ENCODE results near the gene PPARA.
"Not testable (repeated sequence)": the region's sequence is repeated elsewhere in the genome, so short reads cannot be mapped to it uniquely, and the experiment has no call there.

The PPARA gene

GRCh38 chr22:46193898-46194310 is 43.6 kb downstream of the PPARA start:
- Histone ChIP-seq H3K4me2 (ENCODE audit: low read length) (peak overlapping the region; percentile 67), H3K27me3 (ENCODE audit: low read depth, low read length) (no peaks in the 10 kb centered on the region), H3K9ac (ENCODE audit: low read length) (no peak overlapping the region), H3K4me3 (ENCODE audit: low read length) (peak overlapping the region; percentile 23), H3K27ac (ENCODE audit: low read length) (no peak overlapping the region), H3K36me3 (replicated peaks; ENCODE audit: low read depth, low read length) (peaks cover 1% of the 10 kb centered on the region), H3K4me1 (ENCODE audit: low read length) (peaks cover 12% of the 10 kb centered on the region), H4K20me1 (ENCODE audit: insufficient read depth, low read length) (no peaks in the 10 kb centered on the region), H2AFZ (ENCODE audit: low read depth, low read length) (no peak overlapping the region), H3K79me2 (ENCODE audit: low read length) (no peaks in the 10 kb centered on the region), H3K9me3 (ENCODE audit: insufficient read depth, low read length) (no peaks in the 10 kb centered on the region)
- TF ChIP-seq EZH2phosphoT487 (IDR thresholded peaks at IDR 0.05; ENCODE audit: low read depth) (no peak), CTCF (IDR thresholded peaks at IDR 0.05; ENCODE audit: low read depth, low read length) (no peak)

DNA sequence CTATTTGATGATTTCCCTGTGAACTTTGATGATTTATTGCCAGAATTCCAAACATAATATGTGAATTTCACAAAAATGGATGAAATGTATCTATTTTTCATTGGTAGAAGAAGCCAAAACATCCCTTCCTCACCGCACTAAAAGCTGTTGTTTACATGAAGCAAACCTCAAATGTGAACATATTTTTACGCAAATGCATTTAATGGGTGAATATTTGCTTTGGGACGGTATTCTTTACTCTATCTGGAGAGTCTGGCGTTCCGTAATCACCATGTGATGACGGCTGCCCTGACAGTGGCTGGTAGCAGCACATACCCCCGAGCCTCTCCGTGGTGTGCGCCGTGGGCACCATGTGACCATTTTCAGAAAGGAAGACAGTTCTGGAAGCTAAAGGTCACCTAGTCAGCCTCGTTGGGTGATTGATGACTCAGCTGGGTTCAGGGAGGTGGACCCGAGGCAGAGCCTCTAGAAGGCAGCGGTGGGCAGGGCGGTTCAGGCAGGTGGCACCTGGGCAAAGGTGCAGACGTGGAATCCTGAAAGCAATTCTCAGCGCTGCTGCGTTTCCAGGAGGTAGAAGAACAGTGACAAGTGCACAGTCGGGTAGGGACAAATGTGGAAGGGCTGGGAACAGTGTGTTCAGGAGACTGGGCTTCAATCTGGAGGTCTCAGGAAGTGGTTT is 45.3 kb downstream of the PPARA start:
- Histone ChIP-seq H3K4me2 (ENCODE audit: low read length) (no peak overlapping the region), H3K36me3 (replicated peaks; ENCODE audit: low read depth, low read length) (peaks cover 8% of the 10 kb centered on the region), H3K27me3 (ENCODE audit: low read depth, low read length) (no peaks in the 10 kb centered on the region), H3K9me3 (ENCODE audit: insufficient read depth, low read length) (no peaks in the 10 kb centered on the region), H4K20me1 (ENCODE audit: insufficient read depth, low read length) (no peaks in the 10 kb centered on the region), H3K9ac (ENCODE audit: low read length) (no peak overlapping the region), H2AFZ (ENCODE audit: low read depth, low read length) (no peak overlapping the region), H3K4me3 (ENCODE audit: low read length) (no peak overlapping the region), H3K79me2 (ENCODE audit: low read length) (no peaks in the 10 kb centered on the region), H3K4me1 (ENCODE audit: low read length) (peaks cover 12% of the 10 kb centered on the region), H3K27ac (ENCODE audit: low read length) (no peak overlapping the region)
- TF ChIP-seq EZH2phosphoT487 (IDR thresholded peaks at IDR 0.05; ENCODE audit: low read depth) (no peak), CTCF (IDR thresholded peaks at IDR 0.05; ENCODE audit: low read depth, low read length) (no peak)

GRCh38 chr22:46196278-46196677 is 46.0 kb downstream of the PPARA start:
- no peak overlapping the region for H3K9ac ChIP-seq (ENCODE audit: low read length)
- TF ChIP-seq CTCF (IDR thresholded peaks at IDR 0.05; ENCODE audit: low read depth, low read length): no peak
- no peak for TF ChIP-seq EZH2phosphoT487 (IDR thresholded peaks at IDR 0.05; ENCODE audit: low read depth)
- H3K4me1 ChIP-seq (ENCODE audit: low read length): peaks cover 12% of the 10 kb centered on the region
- H3K9me3 ChIP-seq (ENCODE audit: insufficient read depth, low read length): no peaks in the 10 kb centered on the region
- no peak overlapping the region for H2AFZ ChIP-seq (ENCODE audit: low read depth, low read length)
- H3K36me3 ChIP-seq (replicated peaks; ENCODE audit: low read depth, low read length): peaks cover 8% of the 10 kb centered on the region
- H3K27me3 ChIP-seq (ENCODE audit: low read depth, low read length): no peaks in the 10 kb centered on the region
- H3K27ac ChIP-seq (ENCODE audit: low read length): no peak overlapping the region
- H3K4me3 ChIP-seq (ENCODE audit: low read length): no peak overlapping the region
- H4K20me1 ChIP-seq (ENCODE audit: insufficient read depth, low read length): no peaks in the 10 kb centered on the region
- no peaks in the 10 kb centered on the region for H3K79me2 ChIP-seq (ENCODE audit: low read length)
- no peak overlapping the region for H3K4me2 ChIP-seq (ENCODE audit: low read length)

DNA sequence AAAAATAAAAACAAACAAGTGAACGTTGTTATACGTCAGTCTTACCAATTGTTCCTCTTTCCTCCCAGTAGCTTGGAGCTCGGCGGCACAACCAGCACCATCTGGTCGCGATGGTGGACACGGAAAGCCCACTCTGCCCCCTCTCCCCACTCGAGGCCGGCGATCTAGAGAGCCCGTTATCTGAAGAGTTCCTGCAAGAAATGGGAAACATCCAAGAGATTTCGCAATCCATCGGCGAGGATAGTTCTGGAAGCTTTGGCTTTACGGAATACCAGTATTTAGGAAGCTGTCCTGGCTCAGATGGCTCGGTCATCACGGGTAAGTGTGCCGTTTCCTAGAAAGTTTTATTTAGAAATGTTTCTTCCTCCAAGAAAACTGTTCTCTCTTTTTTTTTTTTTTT is 47.9 kb downstream of the PPARA start:
- no peaks in the 10 kb centered on the region for H4K20me1 ChIP-seq (ENCODE audit: insufficient read depth, low read length)
- no peak overlapping the region for H2AFZ ChIP-seq (ENCODE audit: low read depth, low read length)
- peaks cover 8% of the 10 kb centered on the region for H3K36me3 ChIP-seq (replicated peaks; ENCODE audit: low read depth, low read length)
- peaks cover 9% of the 10 kb centered on the region for H3K4me1 ChIP-seq (ENCODE audit: low read length)
- H3K9me3 ChIP-seq (ENCODE audit: insufficient read depth, low read length): no peaks in the 10 kb centered on the region
- H3K4me3 ChIP-seq (ENCODE audit: low read length): no peak overlapping the region
- no peaks in the 10 kb centered on the region for H3K27me3 ChIP-seq (ENCODE audit: low read depth, low read length)
- no peak for TF ChIP-seq CTCF (IDR thresholded peaks at IDR 0.05; ENCODE audit: low read depth, low read length)
- TF ChIP-seq EZH2phosphoT487 (IDR thresholded peaks at IDR 0.05; ENCODE audit: low read depth): no peak
- H3K27ac ChIP-seq (ENCODE audit: low read length): no peak overlapping the region
- H3K79me2 ChIP-seq (ENCODE audit: low read length): no peaks in the 10 kb centered on the region
- H3K9ac ChIP-seq (ENCODE audit: low read length): no peak overlapping the region
- no peak overlapping the region for H3K4me2 ChIP-seq (ENCODE audit: low read length)

- not testable (repeated sequence) for H3K27ac ChIP-seq (ENCODE audit: low read length); H3K27me3 ChIP-seq (ENCODE audit: low read depth, low read length); H3K79me2 ChIP-seq (ENCODE audit: low read length); H3K4me3 ChIP-seq (ENCODE audit: low read length); H2AFZ ChIP-seq (ENCODE audit: low read depth, low read length); H3K4me2 ChIP-seq (ENCODE audit: low read length); H3K4me1 ChIP-seq (ENCODE audit: low read length); H4K20me1 ChIP-seq (ENCODE audit: insufficient read depth, low read length); H3K36me3 ChIP-seq (replicated peaks; ENCODE audit: low read depth, low read length); H3K9me3 ChIP-seq (ENCODE audit: insufficient read depth, low read length); H3K9ac ChIP-seq (ENCODE audit: low read length)
Observed at GRCh38 chr22:46198806-46199205, 48.5 kb downstream of the PPARA start.

Measured in OCI-LY3 (cell line).